HG02938 (cell line): ENCODE data around the gene QPCT.
"Not testable (repeated sequence)": the region's sequence is repeated elsewhere in the genome, so short reads cannot be mapped to it uniquely, and the experiment has no call there.

Experiments used
- ATAC-seq: cut with Tn5 transposase; IDR thresholded peaks from one replicate; pipeline ENCODE4 v1.9.1; 2021; ENCODE audit warnings: mild to moderate bottlenecking, moderate library complexity; ENCODE audit not compliant: unreplicated experiment

QPCT gene

GRCh38 chr2:37357530-37357929 is 13.1 kb downstream of the QPCT start:
- no peak for ATAC-seq

- no peak for ATAC-seq
Observed at GRCh38 chr2:37358466-37358865, 14.0 kb downstream of the QPCT start.

GRCh38 chr2:37361216-37361815 is 16.9 kb downstream of the QPCT start:
- no peak for ATAC-seq

GRCh38 chr2:37361994-37362698 is 17.7 kb downstream of the QPCT start:
- ATAC-seq = no peak

- ATAC-seq = no peak
Observed at GRCh38 chr2:37364351-37364750, 19.9 kb downstream of the QPCT start.

GRCh38 chr2:37365669-37366068 is 21.2 kb downstream of the QPCT start:
- ATAC-seq = no peak

- no peak for ATAC-seq
Observed at GRCh38 chr2:37366773-37367172, 22.3 kb downstream of the QPCT start.

GRCh38 chr2:37367310-37367709 is 22.9 kb downstream of the QPCT start:
- ATAC-seq = no peak

GRCh38 chr2:37367984-37368383 is 23.6 kb downstream of the QPCT start:
- no peak for ATAC-seq

GRCh38 chr2:37370666-37371065 is 26.2 kb downstream of the QPCT start:
- ATAC-seq = no peak

GRCh38 chr2:37372000-37372399 is 27.6 kb downstream of the QPCT start:
- no peak for ATAC-seq

GRCh38 chr2:37375741-37376288 is 31.4 kb downstream of the QPCT start:
- ATAC-seq = peak; percentile 25

- peak; percentile 83 for ATAC-seq
Observed at GRCh38 chr2:37376421-37377186, 32.2 kb downstream of the QPCT start.

GRCh38 chr2:37377187-37377532 is 32.7 kb downstream of the QPCT start:
- ATAC-seq = peak; percentile 50

- no peak for ATAC-seq
Observed at GRCh38 chr2:37378411-37378810, 34.0 kb downstream of the QPCT start.

- no peak for ATAC-seq
Observed at GRCh38 chr2:37379881-37380296, 35.5 kb downstream of the QPCT start.

GRCh38 chr2:37380787-37381186 is 36.4 kb downstream of the QPCT start:
- ATAC-seq = not testable (repeated sequence)

- not testable (repeated sequence) for ATAC-seq
Observed at GRCh38 chr2:37384261-37384660, 39.8 kb downstream of the QPCT start.

- no peak for ATAC-seq
Observed at GRCh38 chr2:37387148-37387835, 42.9 kb downstream of the QPCT start.

GRCh38 chr2:37388074-37388473 is 43.6 kb downstream of the QPCT start:
- ATAC-seq = no peak

GRCh38 chr2:37389395-37389794 is 45.0 kb downstream of the QPCT start:
- no peak for ATAC-seq
